Measurements from ENCODE around the gene FBXW11. TPM values are rescaled to one million over a fixed set of nuclear protein-coding genes. Genes with fewer than 3 reads are reported as not detected.
A peak's percentile ranks its signal among the peaks of the same experiment; 100 is the strongest.
"Not testable (repeated sequence)": the region's sequence is repeated elsewhere in the genome, so short reads cannot be mapped to it uniquely, and the experiment has no call there.

FBXW11 gene
- total RNA-seq, 1 experiment from 2014 or later = 58.3 TPM

DNA sequence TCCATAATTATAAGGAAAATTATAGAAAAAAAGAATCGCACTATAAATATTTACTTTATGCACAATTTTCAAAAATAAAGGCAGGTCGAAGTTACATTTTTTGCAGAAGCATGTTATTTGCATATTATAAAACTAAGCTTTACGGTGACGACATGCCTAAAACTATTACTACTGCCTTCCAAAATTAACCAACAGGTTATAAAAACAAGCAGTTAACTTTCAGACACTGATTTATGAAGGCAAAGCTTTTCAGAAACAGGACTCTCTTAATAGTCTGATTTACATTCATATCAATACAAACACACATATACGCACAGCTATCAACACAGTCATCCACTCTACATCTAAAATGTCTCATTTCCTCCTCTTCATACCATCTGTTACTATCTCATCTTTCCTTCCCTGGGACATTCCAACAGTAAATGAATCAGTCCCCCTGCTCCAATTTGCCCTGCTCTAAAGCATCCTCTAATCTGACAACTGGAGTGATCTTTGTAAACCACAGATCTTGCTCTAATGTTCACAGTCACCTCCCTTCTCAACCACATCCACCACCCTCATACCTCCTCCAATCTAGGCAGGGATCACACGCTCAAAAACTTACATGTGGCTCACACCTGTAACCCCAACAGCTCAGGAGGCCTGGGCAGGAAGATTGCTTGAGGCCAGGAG is 21.6 kb downstream of the FBXW11 start:
- DNase-seq (ENCODE audit: low read depth) = peak; percentile 94

DNA sequence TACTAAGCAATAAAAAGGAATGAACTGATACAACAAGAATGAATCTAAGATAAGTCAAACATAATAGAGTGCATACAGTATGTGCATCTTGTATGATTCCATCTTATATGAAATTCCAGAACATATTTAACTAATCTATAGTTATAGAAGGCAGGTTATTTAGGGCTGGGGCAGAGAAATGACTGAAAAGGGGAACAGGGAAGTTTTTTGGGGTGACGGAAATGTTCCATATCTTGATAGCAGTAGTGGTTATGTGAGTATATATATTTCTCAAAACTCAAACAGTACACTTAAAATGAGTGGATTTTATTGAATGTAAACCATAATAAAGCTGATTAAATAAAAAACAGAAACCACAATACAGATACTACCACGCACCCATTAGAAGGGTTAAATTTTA is 24.6 kb downstream of the FBXW11 start:
- no peak for DNase-seq (ENCODE audit: low read depth)

GRCh38 chr5:171980792-171981191 is 25.6 kb downstream of the FBXW11 start:
- no peak for DNase-seq (ENCODE audit: low read depth)

GRCh38 chr5:171979606-171980005 is 26.8 kb downstream of the FBXW11 start:
- no peak for DNase-seq (ENCODE audit: low read depth)

- no peak for DNase-seq (ENCODE audit: low read depth)
Observed at GRCh38 chr5:171978519-171978918, 27.9 kb downstream of the FBXW11 start.

GRCh38 chr5:171978016-171978415 is 28.4 kb downstream of the FBXW11 start:
- DNase-seq (ENCODE audit: low read depth) = no peak

DNA sequence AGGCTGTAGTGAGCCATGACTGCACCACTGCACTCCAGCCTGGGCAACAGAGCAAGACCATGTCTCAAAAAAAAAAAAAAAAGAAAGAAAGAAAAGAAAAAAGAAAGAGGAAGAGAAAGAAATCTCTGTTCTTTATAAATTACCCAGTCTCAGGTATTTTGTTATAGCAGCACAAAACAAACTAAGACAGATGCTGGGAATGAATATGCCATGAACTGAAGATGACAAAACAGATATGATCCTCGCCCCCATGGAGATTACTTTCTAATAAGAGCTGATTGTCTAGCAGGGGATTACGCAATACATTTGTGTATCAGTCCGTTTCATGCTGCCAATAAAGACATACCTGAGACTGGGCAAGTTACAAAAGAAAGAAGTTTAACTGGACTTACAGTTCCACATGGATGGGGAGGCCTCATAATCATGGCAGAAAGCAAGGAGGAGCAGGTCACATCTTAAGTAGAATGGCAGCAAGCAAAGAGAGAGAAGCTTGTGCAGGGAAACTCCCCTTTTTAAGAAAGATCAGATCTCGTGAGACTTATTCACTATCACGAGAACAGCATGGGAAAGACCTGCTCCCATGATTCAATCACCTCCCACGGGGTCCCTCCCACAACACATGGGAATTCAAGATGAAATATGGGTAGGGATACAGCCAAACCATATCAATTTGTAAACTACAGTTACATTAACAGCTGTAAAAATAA is 29.0 kb downstream of the FBXW11 start:
- not testable (repeated sequence) for DNase-seq (ENCODE audit: low read depth)

- DNase-seq (ENCODE audit: low read depth) = no peak
Observed at GRCh38 chr5:171975877-171976667, 30.4 kb downstream of the FBXW11 start.

DNA sequence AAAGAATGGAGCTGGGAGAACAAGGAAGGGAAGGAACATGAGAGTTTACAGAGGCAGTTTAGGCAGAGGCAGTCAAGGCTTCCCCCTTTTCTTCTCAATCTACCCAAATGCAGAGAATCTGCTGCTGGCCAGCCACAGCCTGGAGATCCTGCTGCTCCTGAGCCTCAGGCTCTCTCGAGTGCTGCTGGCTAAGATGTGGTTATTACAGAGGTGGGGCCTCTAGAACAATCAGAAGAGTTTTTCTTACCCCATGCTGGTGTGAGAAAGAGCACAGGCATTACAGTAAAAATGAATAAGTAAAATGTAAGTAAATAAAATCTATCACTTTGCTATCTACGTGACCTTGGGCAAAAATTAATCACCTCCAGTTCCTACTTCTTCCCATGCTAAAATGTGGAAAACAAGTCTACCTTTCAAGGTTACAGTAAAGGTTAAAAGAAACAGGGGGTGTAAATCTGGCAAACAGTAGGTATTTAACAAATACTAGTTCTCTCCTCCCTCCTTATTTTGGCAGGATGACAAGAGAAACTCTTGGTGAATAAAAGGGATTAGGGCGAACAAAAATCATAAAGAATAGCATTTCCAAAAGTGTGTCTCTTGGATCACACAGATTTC is 31.1 kb downstream of the FBXW11 start:
- DNase-seq (ENCODE audit: low read depth) = peak; percentile 22

DNA sequence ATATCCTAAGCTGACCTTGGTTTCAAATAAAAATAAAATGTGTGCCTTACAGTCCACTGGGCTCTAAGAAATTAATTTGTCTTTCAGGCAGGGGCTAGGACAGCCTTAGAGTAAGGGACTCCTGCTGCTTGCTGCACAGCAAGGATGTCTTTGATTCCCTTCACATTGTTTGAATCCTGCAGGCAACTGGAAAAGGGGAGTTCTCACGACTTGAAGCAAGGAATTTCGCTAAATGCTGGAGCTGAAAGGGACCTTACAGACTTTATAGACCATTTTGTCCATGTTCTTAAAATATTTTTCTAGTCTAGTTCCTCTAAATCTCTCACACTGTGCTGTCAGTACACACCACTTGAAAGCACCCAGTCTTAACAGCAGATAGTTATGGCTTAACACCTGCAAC is 35.6 kb downstream of the FBXW11 start:
- DNase-seq (ENCODE audit: low read depth) = no peak

- no peak for DNase-seq (ENCODE audit: low read depth)
Observed at GRCh38 chr5:171969288-171969880, 37.1 kb downstream of the FBXW11 start.

GRCh38 chr5:171968531-171968930 is 37.9 kb downstream of the FBXW11 start:
- no peak for DNase-seq (ENCODE audit: low read depth)

- DNase-seq (ENCODE audit: low read depth) = no peak
Observed at GRCh38 chr5:171966964-171967363, 39.5 kb downstream of the FBXW11 start.

- DNase-seq (ENCODE audit: low read depth) = no peak
Observed at GRCh38 chr5:171966270-171966669, 40.2 kb downstream of the FBXW11 start.

DNA sequence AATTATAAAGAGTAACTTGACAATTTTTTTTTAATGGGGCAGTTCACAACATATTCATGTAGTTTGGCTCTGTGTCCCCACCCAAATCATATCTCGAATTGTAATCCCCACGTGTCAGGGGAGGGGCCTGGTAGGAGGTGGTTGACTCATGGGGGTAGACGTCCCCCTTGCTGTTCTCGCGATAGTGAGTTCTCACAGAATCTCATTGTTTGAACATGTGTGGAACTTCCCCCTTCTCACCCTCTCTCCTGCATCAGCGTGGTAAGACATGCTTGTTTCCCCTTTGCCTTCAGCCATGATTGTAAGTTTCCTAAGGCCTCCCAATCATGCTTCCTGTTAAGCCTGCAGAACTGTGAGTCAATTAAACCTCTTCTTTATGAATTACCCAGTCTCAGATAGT is 40.7 kb downstream of the FBXW11 start:
- no peak for DNase-seq (ENCODE audit: low read depth)

DNA sequence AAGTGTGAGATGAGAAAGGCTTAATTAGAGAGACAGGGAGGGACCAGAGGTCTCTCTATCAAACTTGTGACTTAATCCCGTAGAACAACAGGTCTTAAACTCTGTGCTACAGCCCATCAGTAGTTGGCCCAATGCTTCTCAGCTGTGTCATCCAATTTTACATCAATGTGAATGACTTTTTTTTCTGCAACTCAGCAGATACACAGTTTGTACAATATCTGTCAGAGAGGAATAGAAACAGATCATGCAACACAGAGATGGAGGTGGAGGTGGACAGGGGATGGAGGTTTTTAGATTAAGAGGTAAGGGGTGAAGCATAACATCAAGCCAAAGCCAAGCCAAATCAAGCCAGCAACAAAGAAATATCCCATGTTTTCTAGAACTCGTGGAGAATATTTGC is 43.0 kb downstream of the FBXW11 start:
- no peak for DNase-seq (ENCODE audit: low read depth)

- DNase-seq (ENCODE audit: low read depth) = no peak
Observed at GRCh38 chr5:171961117-171961516, 45.3 kb downstream of the FBXW11 start.

- no peak for DNase-seq (ENCODE audit: low read depth)
Observed at GRCh38 chr5:171957591-171958251, 48.7 kb downstream of the FBXW11 start.

DNA sequence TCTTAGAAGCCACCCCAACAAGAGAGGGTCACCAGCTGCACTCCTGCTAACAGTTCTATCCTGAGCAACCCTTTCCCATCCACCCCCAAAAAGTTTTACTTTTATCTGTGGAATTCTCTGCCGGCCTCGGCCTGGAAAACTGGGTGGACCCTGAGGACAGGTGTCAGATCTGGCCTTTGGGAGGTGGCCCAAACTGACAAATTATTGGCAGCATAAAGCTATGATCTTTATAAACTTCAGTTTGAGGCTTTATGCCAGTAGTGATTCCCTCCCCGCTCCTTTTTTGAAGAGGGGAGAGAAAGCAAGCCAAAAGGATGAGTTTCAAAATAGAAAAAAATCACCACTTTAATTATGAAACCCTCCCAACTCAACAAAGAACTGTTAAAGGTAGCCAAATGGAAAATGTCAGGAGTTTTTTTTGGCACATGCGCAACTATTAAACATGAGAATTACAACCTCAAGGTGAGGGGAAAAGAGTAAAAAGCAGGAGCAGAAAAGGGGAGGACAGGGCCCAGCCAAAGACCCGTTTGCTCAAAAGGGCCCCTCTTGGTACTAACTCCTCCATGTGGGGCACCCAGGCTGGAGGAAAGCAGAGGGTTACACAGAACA is 49.4 kb downstream of the FBXW11 start:
- no peak for DNase-seq (ENCODE audit: low read depth)

DNA sequence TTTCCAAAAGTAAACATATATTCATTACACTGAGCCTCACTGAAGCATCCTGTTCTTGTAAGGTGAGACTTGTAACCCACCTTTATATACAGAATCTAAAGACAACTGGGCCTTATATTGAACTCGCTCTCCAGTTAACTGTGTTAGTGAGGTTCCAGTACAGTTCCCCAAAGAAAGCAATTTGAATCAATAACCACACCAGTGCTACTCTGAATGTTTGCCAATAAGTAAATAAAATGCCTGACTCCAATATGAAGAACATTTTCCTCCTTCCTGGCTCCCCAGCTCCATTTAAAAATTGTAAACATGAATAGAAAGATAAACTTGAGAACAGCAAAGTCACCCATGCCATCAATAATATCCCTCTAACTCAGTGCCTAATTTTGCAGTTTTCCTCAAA is 50.1 kb downstream of the FBXW11 start:
- no peak for DNase-seq (ENCODE audit: low read depth)

GRCh38 chr5:171955761-171956160 is 50.7 kb downstream of the FBXW11 start:
- no peak for DNase-seq (ENCODE audit: low read depth)

Data from RPMI7951 (cell line).